AG20443 (cell line): Measurements from ENCODE around the gene ADAMTS16.
A peak's percentile ranks its signal among the peaks of the same experiment; 100 is the strongest.

Experiments used
- DNase-seq: peaks from one replicate; pipeline ENCODE4 v3.0.0; 2012; ENCODE audit warnings: low spot score, mixed read lengths

ADAMTS16 gene

DNA sequence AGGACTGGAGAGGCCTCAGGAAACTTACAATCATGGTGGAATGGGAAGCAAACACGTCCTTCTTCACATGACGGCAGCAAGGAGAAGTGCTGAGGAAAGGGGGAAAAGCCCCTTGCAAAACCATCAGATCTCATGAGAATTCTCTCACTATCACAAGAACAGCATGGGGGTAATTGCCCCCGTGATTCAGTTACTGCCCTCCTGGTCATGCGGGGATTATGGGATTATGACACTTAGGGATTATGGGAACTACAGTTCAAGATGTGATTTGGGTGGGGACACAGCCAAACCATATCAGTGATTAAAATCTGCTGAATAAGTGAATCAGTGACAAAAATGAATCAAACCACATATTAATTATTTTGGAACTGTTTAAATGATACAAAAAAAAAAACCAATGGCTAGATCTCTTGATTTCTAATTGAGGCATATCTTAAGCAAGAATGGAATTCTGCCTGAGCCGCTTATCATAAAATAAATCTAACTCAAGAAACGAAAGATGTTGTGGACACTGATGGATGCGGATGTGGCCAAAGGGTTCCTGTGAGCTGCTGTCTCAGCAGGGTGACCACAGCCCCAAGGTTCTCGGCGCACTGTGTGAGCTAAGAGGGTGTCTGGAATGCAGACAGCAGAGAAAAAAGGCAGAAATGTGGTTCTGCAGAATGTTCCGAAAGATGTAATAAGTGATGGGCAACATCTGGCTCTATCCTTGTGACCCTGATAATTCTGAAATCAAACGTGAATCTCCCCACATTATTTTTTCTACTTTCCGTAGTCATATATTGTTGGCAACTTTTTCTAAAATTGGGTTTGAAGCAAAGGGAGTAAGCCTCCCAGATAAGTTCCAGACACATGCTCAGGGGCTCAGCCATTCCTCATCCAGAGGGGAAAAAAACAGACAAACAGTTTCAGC is 175.2 kb downstream of the ADAMTS16 start:
- no peak for DNase-seq

DNA sequence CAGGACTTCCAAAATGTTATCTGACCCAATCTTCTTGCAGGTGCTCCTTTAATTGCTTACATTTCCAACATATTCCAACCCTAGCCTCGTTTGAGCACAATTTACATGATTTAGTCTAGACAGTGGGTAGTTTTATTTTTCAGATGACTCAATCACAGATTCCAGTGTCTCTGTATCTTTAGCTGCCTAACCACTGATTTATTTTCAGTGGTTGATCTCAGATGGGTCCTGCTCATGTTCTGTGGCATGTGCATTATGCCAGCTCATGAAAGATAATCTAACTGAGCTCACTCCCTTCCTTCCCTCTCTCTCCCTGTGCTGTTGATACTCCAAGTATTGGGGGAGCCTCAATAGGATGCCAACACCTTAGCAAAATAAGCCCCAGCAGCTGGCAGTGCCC is 176.2 kb downstream of the ADAMTS16 start:
- no peak for DNase-seq

DNA sequence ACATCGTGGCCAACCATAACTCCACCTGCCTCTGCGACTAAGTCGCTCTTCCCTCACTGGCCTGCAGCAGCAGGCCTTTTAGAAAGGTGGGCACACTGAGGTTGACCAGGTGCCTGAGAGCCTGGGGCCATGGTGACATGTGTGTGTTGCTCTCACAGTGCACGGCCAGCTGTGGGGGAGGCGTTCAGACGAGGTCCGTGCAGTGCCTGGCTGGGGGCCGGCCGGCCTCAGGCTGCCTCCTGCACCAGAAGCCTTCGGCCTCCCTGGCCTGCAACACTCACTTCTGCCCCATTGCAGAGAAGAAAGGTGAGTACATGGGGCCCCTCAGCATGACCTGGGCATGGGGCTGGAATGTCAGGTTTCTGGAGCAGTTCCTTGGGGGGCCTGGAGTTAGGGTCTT is 177.8 kb downstream of the ADAMTS16 start:
- DNase-seq = no peak

DNA sequence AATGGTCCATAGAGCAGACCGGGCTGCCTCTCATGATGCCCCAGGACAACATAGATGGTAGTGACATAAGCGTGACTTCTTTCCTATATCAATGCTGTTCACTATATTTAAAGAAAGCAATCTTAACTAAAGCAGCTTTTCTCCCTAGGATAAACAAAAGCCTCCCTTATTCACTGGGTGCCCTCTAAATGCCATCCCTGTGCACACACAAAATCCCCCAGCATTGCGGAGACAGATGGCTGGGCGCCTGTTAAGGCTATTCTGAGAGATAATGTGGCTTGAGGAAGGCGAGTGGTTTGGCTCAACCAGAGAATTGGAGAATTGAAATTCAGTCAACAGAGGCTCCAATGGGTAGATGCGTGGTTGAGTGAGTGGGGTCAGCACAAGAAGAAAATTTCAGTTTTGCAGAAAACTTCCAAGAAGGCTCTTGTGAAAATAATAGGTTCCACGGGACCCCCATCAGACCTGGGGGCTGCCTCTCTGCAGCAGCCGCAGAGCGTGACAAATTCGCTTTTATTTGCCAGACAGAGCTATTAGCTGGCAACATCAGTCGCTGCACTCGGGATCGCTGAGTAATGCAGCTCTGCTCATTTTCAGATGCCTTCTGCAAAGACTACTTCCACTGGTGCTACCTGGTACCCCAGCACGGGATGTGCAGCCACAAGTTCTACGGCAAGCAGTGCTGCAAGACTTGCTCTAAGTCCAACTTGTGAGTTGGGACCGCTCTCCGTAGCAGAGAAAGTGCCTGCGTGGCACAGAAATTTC is 178.5 kb downstream of the ADAMTS16 start:
- no peak for DNase-seq

DNA sequence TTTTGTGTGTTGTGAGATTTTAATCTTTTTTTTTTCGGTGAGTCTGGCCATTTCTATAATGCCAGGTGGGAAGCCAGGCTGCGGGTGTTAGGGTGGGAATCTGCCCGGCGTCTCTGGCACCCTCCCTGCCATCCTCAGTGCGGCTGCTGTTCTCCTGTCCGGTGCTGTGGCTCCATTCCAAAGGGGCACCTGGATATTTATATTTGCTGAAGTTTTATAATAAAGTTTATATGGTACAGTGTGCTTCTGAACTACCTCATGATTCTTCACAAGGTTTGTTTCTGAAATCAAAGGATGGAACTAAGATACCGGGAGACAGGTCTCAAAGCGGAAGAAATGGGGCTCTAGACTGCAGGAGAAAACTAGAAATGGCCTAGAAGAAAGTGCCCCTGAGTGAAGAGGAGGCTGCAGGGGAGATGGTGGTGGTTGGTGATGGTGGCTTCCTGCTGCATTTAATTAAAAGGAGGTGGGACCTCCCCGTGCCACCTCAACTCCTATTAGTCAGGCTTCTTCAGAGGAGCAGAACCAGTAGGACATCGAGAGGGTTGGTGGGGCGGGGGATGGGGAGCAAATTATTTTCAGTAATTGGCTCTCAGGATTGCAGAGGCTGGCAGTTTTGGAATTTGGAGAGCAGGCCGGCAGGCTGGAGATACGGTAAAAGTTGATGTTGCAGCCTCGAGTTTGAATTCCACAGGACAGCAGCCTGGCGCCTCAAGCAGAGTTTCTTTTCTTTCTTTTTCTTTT is 180.1 kb downstream of the ADAMTS16 start:
- no peak for DNase-seq

DNA sequence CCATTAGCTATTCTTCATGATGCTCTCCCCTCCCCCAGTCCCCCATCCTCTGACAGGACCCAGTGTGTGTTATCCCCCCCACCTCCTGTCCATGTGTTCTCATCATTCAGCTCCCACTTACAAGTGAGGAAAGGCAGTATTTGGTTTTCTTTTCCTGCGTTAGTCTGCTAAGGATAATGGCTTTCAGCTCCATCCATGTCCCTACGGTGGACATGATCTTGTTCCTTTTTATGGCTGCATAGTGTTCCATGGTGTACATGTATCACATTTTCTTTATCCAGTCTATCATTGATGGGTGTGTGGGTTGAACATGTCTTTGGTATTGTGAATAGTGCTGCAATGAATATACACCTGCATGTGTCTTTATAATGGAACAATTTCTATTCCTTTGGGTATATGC is 181.0 kb downstream of the ADAMTS16 start:
- DNase-seq = no peak

DNA sequence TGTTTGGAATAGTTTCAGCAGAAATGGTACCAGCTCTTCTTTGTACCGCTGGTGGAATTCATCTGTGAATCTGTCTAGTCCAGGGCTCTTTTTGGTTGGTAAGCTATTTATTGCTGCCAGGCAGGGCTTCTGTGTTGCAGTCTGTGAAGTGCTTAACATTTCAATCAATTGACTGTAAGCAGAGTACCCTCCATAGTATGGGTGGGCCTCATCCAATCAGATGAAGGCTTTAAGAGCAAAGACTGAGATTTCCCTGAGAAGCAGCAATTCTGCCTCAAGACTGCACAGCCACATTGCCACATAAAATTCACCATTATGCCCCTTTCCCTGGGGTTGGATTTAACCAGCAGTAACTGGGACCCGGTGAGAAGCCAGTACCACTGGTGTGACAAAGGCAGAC is 183.4 kb downstream of the ADAMTS16 start:
- DNase-seq = no peak

DNA sequence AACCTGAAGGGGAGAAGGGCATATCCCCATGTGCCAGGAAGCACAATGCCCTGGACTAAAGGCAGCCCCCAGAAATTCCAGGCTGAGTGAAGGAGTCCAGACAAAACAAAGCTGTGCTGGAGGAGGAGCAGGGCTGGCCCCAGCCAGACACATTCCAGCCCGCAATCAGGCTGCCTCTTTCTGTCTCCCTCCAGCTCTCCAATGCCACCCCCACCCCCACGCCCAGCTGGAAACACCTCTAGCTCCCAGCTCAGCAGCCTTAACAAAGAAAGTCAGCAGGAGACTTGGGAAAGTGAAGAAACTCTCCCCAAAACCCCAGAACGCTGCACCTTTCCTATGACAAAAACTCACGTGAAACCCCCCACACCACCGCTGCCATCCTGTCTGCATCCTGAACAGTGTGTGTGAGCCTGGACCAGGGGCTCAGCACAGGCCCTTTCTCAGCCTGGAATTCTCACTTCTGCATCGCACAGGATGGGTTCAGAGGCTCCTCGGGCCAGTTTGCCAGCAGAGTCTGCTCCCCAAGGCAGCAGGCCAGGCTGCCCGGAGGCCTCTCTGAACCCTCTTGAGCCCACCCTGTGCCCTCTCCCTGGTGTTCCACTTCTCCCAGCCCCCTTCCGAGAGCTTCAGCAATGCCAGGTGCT is 186.1 kb downstream of the ADAMTS16 start:
- DNase-seq = no peak

DNA sequence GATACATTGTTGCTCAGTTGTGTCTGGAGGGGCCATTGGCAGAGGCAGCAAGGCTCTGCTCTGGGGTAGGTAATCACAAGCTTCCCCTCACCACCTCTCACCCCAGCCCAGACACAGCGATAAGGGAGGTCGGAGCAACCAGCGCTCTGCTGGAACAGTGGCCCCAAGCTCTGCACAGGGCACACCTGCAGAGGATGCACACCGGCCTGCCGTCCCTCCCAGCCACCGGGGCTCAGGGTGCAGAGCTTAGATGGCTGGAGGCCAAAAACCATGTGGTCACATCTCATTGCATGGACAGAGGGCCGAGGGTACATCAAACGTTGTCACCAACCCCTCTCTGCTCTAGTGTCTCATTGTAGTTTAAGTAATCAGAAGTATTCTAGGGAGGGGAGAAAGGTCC is 187.0 kb downstream of the ADAMTS16 start:
- DNase-seq = no peak

DNA sequence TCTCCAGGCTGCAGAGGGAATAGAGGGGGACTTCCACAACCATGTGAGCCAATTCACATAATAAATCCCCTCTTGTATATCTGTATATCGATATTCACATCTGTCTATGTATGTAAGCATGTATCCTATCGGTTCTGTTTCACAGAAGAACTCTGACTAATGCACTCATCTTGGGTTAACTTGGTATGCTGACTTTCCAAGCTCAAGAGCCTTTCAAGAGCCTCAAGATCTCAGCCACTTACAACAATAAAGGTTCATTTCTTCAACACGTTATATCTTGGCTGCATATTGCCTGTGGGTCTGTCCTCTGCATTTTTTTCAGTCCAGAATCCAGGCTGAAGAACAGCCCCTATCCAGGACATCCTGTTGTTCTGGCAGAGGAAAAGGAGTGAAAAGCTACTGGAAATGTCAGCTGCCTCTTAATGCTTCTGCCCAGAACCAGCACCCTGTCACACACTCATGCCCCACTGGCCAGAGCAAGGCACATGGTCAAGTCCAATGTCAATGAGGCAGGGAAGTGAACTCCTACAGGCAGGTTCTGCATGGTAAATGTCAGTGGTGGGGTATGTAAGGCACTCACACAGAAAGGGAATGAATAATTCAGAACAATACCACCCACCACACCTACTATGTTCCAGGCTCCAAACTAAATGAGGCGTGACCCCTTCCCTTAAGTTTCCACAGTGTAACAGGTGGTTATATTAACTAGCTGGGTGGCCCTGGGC is 190.8 kb downstream of the ADAMTS16 start:
- no peak for DNase-seq

DNA sequence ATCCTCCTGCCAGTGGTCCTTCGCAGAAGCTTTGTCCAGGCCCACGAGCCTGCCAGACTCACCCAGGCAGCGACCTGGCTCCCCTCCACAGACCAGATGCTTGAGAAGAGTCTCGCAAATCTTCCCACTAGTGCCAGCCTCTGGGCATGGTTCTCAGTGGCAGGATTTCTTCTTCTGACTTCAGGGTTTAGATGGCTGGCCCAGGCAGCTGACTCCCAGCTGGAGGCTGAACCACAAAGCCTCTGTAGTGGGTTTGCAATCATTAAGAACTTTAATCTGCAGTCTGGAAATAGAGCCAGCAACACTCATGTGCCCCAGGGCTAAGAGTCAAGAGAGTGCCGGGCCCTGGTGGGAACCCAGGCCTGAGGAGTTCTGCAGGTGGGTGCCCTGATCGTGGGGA is 191.7 kb downstream of the ADAMTS16 start:
- DNase-seq = no peak

DNA sequence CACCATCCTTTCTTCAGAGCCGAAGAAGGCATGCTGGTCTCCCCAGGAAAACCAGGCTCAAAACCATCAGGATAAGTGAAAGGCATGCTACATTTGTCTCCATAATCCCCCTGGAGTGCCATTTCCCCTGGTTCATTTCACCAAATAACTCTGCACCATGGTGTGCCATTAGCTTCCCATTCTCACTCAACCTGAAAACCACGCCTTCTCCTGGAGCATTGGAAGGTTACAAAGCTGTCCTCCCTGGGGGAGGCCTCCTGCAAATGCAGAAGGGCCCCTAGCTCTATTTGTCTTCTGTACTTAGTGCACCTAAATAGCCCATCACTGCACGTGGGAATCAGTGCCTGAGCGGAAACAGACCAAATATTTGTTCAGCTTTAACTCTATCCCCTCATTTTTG is 192.2 kb downstream of the ADAMTS16 start:
- DNase-seq = no peak

DNA sequence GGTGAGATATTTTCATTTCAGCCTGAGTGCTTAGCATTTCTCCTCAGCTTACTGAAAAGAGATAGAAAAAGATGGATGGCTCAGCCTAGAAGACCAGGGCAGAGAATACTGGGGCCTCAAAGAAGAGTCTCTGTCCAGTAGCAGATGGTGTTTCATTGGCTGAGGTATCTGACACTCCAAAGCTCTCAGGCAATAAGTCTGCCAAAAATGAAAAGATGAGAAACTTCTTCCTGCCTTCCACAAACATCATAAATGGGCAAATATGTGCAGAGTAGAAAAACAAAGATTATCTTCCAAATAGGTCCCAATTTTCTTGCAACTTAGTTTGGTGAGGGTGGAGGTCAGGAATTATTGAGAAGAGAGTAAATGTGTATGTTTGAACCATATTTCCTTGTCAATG is 195.0 kb downstream of the ADAMTS16 start:
- no peak for DNase-seq

DNA sequence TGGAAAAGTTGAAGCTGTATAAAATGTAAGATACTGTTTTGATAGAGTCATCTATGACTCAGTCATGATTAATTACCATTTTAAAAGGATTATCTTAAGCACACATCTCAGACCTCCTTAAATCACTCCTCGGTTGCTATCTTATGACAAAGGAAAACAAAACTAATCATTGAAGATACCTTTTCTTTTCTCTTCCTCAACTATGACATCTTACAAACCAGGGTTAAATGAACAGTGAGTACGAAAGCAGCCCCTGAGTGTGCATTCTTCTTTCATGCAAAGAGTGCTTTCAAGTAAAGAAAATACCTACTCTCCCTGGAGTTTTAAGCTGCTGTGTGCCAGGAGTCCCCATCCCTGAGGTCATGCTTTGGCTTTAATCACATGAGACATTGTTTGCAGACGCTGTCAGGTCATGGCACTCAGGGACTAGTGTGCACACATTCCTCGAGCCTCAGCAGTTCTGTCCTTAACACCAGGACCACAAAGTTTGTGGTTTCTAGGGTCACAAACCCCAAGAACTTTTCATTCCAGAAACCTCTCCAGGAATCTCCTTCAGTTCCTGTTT is 195.7 kb downstream of the ADAMTS16 start:
- peak; percentile 49 for DNase-seq

DNA sequence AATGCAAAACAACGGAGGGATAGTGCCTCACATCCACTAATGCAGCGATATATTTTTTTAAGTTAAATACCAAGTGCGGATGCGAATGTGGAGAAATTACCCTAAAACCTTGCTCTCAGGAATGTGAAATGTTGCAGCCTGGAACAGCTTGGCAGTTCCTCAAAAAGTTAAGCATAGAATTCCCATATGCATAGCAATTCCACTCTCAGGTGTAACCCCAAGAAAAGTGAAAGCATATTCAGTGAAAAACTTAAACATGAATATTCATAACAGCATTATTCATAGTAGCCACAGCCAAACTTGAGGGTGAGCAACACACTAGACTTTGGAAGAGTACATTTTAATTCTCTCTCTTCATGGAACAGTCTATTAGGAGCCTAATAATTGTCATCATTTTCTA is 199.1 kb downstream of the ADAMTS16 start:
- DNase-seq = no peak

DNA sequence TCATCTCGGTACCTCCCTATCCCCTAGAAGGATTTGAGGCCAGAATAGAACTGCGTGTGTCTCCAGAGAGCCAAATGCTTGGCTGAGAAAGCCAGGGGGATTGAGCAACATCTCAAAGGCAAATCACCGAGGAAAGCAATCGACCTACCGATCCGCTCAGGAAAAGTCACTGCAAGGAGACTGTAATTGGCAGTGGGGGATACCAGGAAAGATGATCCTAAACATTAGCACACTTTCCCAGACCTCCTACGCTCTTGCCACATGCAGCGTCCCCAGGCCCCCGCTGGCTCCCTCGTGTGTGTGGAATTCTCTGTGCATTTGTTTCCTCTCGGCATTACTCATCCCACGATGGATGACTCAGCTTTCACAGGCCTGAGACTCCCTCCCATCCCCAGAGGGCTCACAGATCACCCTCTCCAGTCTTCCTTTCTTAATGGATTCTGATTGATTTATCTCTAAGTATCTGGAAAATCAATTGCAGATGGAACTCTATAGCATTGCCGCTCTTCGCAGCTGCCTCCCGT is 200.1 kb downstream of the ADAMTS16 start:
- peak; percentile 93 for DNase-seq

DNA sequence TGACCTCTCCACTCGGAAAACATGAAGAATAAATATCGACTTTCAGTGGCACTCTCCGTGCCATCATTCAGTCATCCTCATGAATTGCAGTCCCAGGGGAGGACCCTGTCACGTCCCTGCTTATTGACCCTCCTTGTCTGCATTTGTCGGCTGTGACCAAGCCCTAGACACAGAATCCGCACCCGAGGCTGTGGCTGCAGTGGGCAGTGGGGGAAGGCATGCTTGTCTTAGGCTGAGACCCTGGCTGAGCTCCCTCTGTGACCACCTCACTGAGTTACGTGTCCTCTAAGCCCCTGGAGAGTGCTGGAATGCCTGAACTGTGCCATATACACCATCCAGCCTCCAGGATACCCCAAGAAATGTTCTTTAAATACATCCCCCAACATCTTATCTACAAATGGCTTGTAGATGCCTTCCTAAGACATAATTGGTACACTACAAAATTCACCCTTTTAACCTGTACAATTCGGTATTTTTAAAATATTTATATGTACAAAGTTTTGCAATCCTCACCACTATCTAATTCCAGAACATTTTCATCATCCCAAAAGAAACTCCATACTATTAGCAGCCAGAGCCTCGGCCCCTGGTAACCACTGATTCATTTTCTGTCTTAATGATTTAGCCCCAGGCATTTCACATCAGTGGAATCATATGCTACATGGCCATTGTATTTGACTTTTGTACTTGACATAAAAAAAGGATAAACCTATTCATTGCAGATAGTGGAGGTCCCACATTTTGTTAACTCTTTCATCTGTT is 201.6 kb downstream of the ADAMTS16 start:
- DNase-seq = peak; percentile 37

DNA sequence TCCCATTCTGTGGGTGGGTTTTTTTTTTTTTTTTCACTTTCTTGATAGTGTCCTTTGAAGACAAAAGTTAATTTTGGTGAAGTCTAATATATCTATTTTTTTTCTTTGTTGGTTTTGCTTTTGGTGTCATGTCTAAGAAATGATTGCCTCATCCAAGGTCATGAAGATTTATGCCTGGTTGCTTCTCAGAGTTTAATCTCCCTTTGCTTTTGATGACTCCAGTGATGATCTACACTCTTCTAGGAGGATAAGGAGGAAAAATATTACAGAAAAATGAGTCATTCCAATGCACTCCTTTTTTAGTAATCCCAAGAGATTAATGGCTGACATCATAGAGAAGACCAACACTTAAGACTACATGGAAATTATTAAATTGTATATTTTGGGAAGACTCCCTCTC is 202.7 kb downstream of the ADAMTS16 start:
- no peak for DNase-seq

DNA sequence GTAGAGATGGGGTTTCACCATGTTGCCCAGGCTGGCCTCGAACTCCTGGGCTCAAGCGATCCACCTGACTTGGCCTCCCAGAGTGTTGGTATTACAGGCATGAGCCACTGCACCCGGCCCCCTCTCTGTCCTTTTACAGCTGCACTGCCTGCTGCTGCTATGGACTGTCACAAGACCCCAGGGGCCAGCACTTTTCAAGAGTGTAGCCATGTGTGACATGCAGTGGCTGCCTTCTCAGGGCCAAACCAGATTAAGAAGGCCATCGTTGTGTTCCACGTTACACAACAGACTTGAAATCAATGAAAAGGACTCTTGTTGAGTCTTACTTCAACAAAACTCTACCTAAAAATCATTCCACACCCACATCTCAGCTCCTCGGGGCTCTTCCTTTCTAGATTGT is 203.4 kb downstream of the ADAMTS16 start:
- DNase-seq = no peak

DNA sequence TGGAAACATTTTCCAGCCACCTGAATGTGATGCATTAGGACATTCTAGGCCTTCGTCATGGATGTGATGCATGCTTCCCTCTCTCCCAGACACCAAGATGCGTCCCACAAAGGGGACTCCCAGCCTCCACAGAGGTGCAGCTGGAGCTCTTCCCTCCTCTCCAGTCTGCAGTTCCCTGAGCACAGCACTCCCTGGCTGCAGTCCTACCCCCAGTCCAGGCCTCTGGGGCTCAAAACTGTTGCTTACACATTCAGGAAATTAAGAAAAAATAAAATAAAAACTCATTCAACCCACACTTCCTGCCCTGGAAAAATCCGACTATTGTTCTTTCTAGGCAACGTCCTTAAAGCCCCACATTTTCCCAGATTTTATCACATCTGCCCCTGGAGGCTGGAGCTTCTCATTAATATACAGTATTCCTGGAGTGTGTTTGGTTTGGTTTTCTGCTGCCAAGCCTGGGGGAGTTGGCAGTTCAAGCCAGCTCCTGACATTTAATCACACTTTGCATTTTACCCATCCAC is 204.0 kb downstream of the ADAMTS16 start:
- no peak for DNase-seq
